K562 (cell line): ENCODE results near the gene MAB21L1. TPM values are rescaled to one million over a fixed set of nuclear protein-coding genes. Genes with fewer than 3 reads are reported as not detected.

Experiments
- ATAC-seq: fragments of 200-7000 bp; cut with Tn5 transposase; 3 replicates; pipeline ENCODE4 v1.9.1; 2020; ENCODE audit warnings: moderate library complexity
- BruUV-seq: library from RNA; stranded (reverse); fragments of 400-500 nt; replicated peaks from 2 replicates; lab custom pipeline; 2021; lab: Mats Ljungman, UMichigan
- CTCF ChIA-PET: fragments of 300-600 bp; formaldehyde crosslinking; extraction: SDS; loops from one replicate; lab custom pipeline; 2021; ENCODE audit warnings: low intra/inter-chr PET ratio; lab: Yijun Ruan, JAX
- POLR2A ChIA-PET: fragments of 300-600, 350-650 bp; sonication (Branson Sonifier 250); formaldehyde crosslinking; extraction: SDS; loops from one replicate; lab custom pipeline; 2021; ENCODE audit warnings: antibody characterized with exemption, inconsistent platforms; lab: Yijun Ruan, JAX
- DNase-seq, 4 experiments: peaks; one replicate each; pipeline versions ENCODE4 v3.0.0 to v3.0.0-alpha.2; 2011 to 2018; ENCODE audit warnings: low spot score in 3 of 4, mixed read lengths in 3 of 4; ENCODE audit errors: extremely low read depth in 1 of 4
- FAIRE-seq: peaks from 2 replicates; lab custom pipeline; 2011; peaks lifted over from hg19 to GRCh38; lab: Jason Lieb, UNC
- H2AFZ ChIP-seq: 2 replicates; pipeline ENCODE4 v1.6.0; 2011; ENCODE audit warnings: low read depth, low read length, control low read depth, inconsistent platforms
- H3K27ac ChIP-seq: fragments of 200-600 bp; 3 replicates; pipeline ENCODE4 v1.8.0; 2011; ENCODE audit warnings: low read depth, mild to moderate bottlenecking, control low read depth, inconsistent platforms, low read length, moderate library complexity, mixed read lengths; ENCODE audit errors: extremely low read depth
- H3K27me3 ChIP-seq, 2 experiments: fragments of 300-600 bp in 1 of 2; 2 replicates in 1 of 2; 3 replicates in 1 of 2; pipeline versions ENCODE4 v1.6.0 to v1.8.0; 2011; ENCODE audit warnings: inconsistent platforms in 2 of 2, low read length in 2 of 2, mild to moderate bottlenecking in 1 of 2, mixed read lengths in 1 of 2, moderate library complexity in 1 of 2; ENCODE audit not compliant: control insufficient read depth in 2 of 2, insufficient read depth in 2 of 2
- H3K36me3 ChIP-seq: fragments of 300-600 bp; 3 replicates; pipeline ENCODE4 v1.8.0; 2011; ENCODE audit warnings: mild to moderate bottlenecking, low read length, inconsistent platforms; ENCODE audit not compliant: control insufficient read depth, insufficient read depth
- H3K4me1 ChIP-seq, 2 experiments: fragments of 200-600 bp in 1 of 2; replicated peaks in 1 of 2; 2 replicates in 1 of 2; 3 replicates in 1 of 2; pipeline versions ENCODE4 v1.5.1 to v1.8.0; 2011; ENCODE audit warnings: inconsistent platforms in 2 of 2, low read length in 2 of 2, mild to moderate bottlenecking in 1 of 2, mixed read lengths in 1 of 2, moderate library complexity in 1 of 2; ENCODE audit not compliant: control insufficient read depth in 2 of 2, insufficient read depth in 2 of 2
- H3K4me2 ChIP-seq: 2 replicates; pipeline ENCODE4 v1.6.1; 2011; ENCODE audit warnings: low read length, control low read depth, inconsistent platforms, mixed read lengths; ENCODE audit not compliant: insufficient read depth
- H3K4me3 ChIP-seq: fragments of 200-600 bp; sonication (generic), shearing (Covaris generic); 2 replicates; pipeline ENCODE4 v1.5.1; 2016; ENCODE audit warnings: control low read depth, inconsistent platforms
- H3K79me2 ChIP-seq: fragments of 200-600 bp; 3 replicates; pipeline ENCODE4 v1.8.0; 2011; ENCODE audit warnings: low read length, inconsistent platforms; ENCODE audit not compliant: control insufficient read depth, insufficient read depth
- H3K9ac ChIP-seq, 2 experiments: 2 replicates each; pipeline versions ENCODE4 v1.6.0 to v1.6.1; 2011; ENCODE audit warnings: low read depth in 2 of 2, low read length in 2 of 2, control low read depth in 1 of 2, inconsistent platforms in 1 of 2, mild to moderate bottlenecking in 1 of 2, mixed read lengths in 1 of 2; ENCODE audit not compliant: insufficient read depth in 1 of 2
- H3K9me1 ChIP-seq: one replicate; pipeline ENCODE4 v1.6.0; 2011; ENCODE audit warnings: inconsistent platforms, mild to moderate bottlenecking, low read length, moderate library complexity; ENCODE audit not compliant: control insufficient read depth, insufficient read depth
- H3K9me3 ChIP-seq: replicated peaks from 2 replicates; pipeline ENCODE4 v1.5.1; 2011; ENCODE audit warnings: low read depth, low read length, inconsistent platforms; ENCODE audit not compliant: control insufficient read depth, insufficient read depth
- H4K20me1 ChIP-seq: replicated peaks from 2 replicates; pipeline ENCODE4 v1.6.1; 2011; ENCODE audit warnings: low read length, inconsistent platforms, mixed read lengths; ENCODE audit not compliant: control insufficient read depth, insufficient read depth
- KLF16 ChIP-seq: IDR thresholded peaks from 2 replicates; pipeline ENCODE4 v1.6.1; 2016; ENCODE audit warnings: antibody characterized with exemption
- LEF1 ChIP-seq: fragments of 450-650 bp; IDR thresholded peaks from 2 replicates; pipeline ENCODE4 v1.6.1; 2016; ENCODE audit warnings: mild to moderate bottlenecking
- MTA1 ChIP-seq: fragments of 450-650 bp; IDR thresholded peaks from 2 replicates; pipeline ENCODE4 v1.6.1; 2017; ENCODE audit warnings: borderline replicate concordance
- NFYB ChIP-seq: IDR thresholded peaks from 2 replicates; pipeline ENCODE4 v1.6.1; 2011; ENCODE audit warnings: mild to moderate bottlenecking, moderate library complexity; ENCODE audit not compliant: insufficient read length; ENCODE audit errors: extremely low read depth
- RFX7 ChIP-seq: fragments of 250-450 bp; sonication (Bioruptor Pico); IDR thresholded peaks from 2 replicates; pipeline ENCODE4 v1.5.1; 2021; ENCODE audit warnings: mild to moderate bottlenecking
- SMAD3 ChIP-seq: fragments of 450-650 bp; formaldehyde crosslinking; conservative IDR thresholded peaks from 2 replicates; pipeline ENCODE4 v1.4.0; 2020; ENCODE audit warnings: mild to moderate bottlenecking
- ZNF766 ChIP-seq: fragments of 200-800 bp; sonication (Bioruptor generic); conservative IDR thresholded peaks from 2 replicates; pipeline ENCODE4 v1.6.1; 2016; ENCODE audit warnings: missing genetic modification characterization, missing compliant biosample characterization
- WGBS: fragments of 100-300 bp; shearing (Covaris generic); methylation state at CpG from one replicate; pipeline ENCODE4 v1.1.6; 2016; ENCODE audit warnings: low coverage, mixed read lengths; ENCODE audit not compliant: insufficient coverage; ENCODE audit errors: missing lambda C conversion rate; 5-methylcytosine and 5-hydroxymethylcytosine counted together
- in situ Hi-C: fragments of 300-500 bp; cut with MboI; formaldehyde crosslinking; loops from 4 replicates; pipeline ENCODE4 v1.15.0; 2018; ENCODE audit warnings: inconsistent platforms, mixed read lengths
- intact Hi-C: fragments of 100-400 bp; cut with micrococcal nuclease; formaldehyde crosslinking; loops from 2 replicates; pipeline ENCODE4 v1.14.2; 2022
- polyA plus RNA-seq, 8 experiments: library from polyadenylated mRNA; depleted of rRNA in 4 of 8; stranded (reverse) in 5 of 8; unstranded in 3 of 8; fragments of >200 nt; fragmentation: Nextera tagmentation in 2 of 8; fragmentation: Illumina TruSeq in 1 of 8; extraction: Ambion mirVana in 2 of 8; extraction: Trizol in 1 of 8; gene quantifications; 2 replicates each; pipeline versions ENCODE4 v1.2.1 to v1.2.3, GENCODE V29; 2011 to 2014; ENCODE audit warnings: inconsistent platforms in 1 of 8, missing spikeins in 1 of 8
- total RNA-seq, 7 experiments: library from RNA; depleted of rRNA in 6 of 7; stranded (reverse); fragments of >200 nt in 6 of 7; fragmentation: Illumina TruSeq in 2 of 7; extraction: Trizol in 2 of 7; gene quantifications; 2 replicates each; pipeline versions ENCODE4 v1.2.1 to v1.2.3, GENCODE V29; 2011 to 2021; ENCODE audit warnings: low replicate concordance in 1 of 7

Gene MAB21L1
- total and polyA plus RNA-seq, 9 of the 15 experiments (the other 6 are each of a cell fraction or from before 2014, with no cell fraction given): not detected

GRCh38 chr13:35479038-35479492, 2.6 kb upstream of the MAB21L1 start:
- no peak overlapping the region for H3K27ac ChIP-seq
- no peaks in the 10 kb centered on the region for H4K20me1 ChIP-seq
- H3K9me1 ChIP-seq: no peaks in the 10 kb centered on the region
- H3K9me3 ChIP-seq: no peaks in the 10 kb centered on the region
- no peak overlapping the region for H3K9ac ChIP-seq
- TF ChIP-seq ZNF766 (CRISPR knock-in tag) (no peak), MTA1 (no peak), SMAD3 (CRISPR knock-in tag) (no peak), NFYB (no peak), RFX7 (CRISPR knock-in tag) (no peak), LEF1 (no peak), KLF16 (no peak)
- TF ChIP-seq, all 486 proteins: peak for 0
- ChIA-PET POLR2A (no interaction called here), CTCF (no interaction called here)
- DNase-seq (no peak), FAIRE-seq (no peak), ATAC-seq (no peak)
- BruUV-seq: no TSS peak
- Histone ChIP-seq H3K79me2 (no peaks in the 10 kb centered on the region), H3K4me3 (no peak overlapping the region), H3K36me3 (no peaks in the 10 kb centered on the region), H2AFZ (no peak overlapping the region), H3K27me3 (peaks cover 0 to 8% of the 10 kb centered on the region in 2 experiments; a peak in 2 of 5 replicates), H3K4me1 (no peaks in the 10 kb centered on the region), H3K4me2 (no peak overlapping the region)
- intact Hi-C loops (no loop called here), in situ Hi-C loops (no loop called here)
- WGBS: under 1% methylated on average over 14 of the region's 14 CpGs
